SHP77 (cell line): ENCODE data around the gene KDM6B.

Experiments
- DNase-seq, 2 experiments: peaks; one replicate each; lab custom pipeline; 2025; lab: John Stamatoyannopoulos, UW

The KDM6B gene

GRCh38 chr17:7840441-7840840 is 6.4 kb downstream of the KDM6B start:
- no peak for DNase-seq

- no peak for DNase-seq
These were observed 6.9 kb downstream of the KDM6B start for GRCh38 chr17:7840875-7841274.

GRCh38 chr17:7841396-7841914 is 7.4 kb downstream of the KDM6B start:
- peak; percentile 74 to 84 for DNase-seq

GRCh38 chr17:7841915-7842379 is 7.9 kb downstream of the KDM6B start:
- peak; percentile 88 to 91 for DNase-seq

- DNase-seq, result peak; percentile 66 to 67
These were observed 8.6 kb downstream of the KDM6B start for GRCh38 chr17:7842380-7843256.

- DNase-seq, result no peak
These were observed 9.2 kb downstream of the KDM6B start for GRCh38 chr17:7843257-7843535.

- DNase-seq, result peak; percentile 86
These were observed 9.7 kb downstream of the KDM6B start for GRCh38 chr17:7843536-7844291.

GRCh38 chr17:7844292-7845154 is 10.5 kb downstream of the KDM6B start:
- DNase-seq, result peak; percentile 95 to 98

- DNase-seq, result no peak
These were observed 11.5 kb downstream of the KDM6B start for GRCh38 chr17:7845359-7846062.

- DNase-seq, result no peak
These were observed 12.2 kb downstream of the KDM6B start for GRCh38 chr17:7846063-7846735.

- no peak for DNase-seq
These were observed 13.0 kb downstream of the KDM6B start for GRCh38 chr17:7846765-7847661.

GRCh38 chr17:7848131-7848579 is 14.1 kb downstream of the KDM6B start:
- DNase-seq, result no peak

GRCh38 chr17:7848739-7849129 is 14.7 kb downstream of the KDM6B start:
- no peak for DNase-seq

GRCh38 chr17:7849130-7849750 is 15.2 kb downstream of the KDM6B start:
- no peak for DNase-seq

GRCh38 chr17:7849751-7850504 is 15.9 kb downstream of the KDM6B start:
- no peak for DNase-seq

- DNase-seq, result no peak
These were observed 16.9 kb downstream of the KDM6B start for GRCh38 chr17:7850701-7851437.

GRCh38 chr17:7851438-7852261 is 17.6 kb downstream of the KDM6B start:
- peak; percentile 94 to 95 for DNase-seq
